ENCODE measurements around the gene CCDC88B. TPM values are rescaled to one million over a fixed set of nuclear protein-coding genes. Genes with fewer than 3 reads are reported as not detected.
A peak's percentile ranks its signal among the peaks of the same experiment; 100 is the strongest.
"Not testable (repeated sequence)": the region's sequence is repeated elsewhere in the genome, so short reads cannot be mapped to it uniquely, and the experiment has no call there.

Gene CCDC88B
- polyA plus RNA-seq, 1 donor from 2014 or later = 33.0 TPM

DNA sequence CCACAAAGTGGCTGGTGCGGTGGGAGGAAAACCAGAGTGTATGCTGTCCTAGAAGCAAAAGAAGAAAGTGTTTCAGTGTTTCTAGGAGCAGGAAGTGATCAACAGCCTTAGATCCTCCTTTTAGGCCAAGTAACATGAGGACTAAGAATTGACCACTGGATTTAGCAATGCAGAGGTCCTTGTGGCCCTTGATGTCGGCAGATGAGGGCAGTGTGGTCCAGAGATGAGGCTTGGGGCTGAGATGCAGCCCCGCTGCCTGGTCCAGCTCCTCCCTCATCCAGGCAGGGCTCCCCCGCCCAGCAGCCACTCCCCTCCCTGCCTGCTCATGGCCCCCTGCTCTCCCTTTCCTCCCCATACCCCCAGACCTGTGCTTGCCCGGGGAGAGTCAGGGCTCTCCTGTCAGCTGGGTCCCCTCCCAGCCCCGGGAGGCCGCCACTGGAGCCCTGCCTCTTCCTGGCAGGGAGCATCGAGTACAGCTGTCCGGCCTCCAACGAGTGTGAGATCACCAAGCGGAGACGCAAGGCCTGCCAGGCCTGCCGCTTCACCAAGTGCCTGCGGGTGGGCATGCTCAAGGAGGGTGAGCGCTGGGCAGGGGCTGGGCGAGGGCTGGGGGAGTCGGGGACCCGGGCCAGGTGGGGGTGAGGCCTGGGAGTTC lies 26.4 kb upstream of the CCDC88B start:
- Mint-ChIP-seq H3K27ac (peak overlapping the region in 2 of 3 donors; percentile 37 to 84), H3K4me3 (peak overlapping the region in 1 of 4 donors; percentile 68), H3K27me3 (no peaks in the 10 kb centered on the region), H3K4me1 (peaks cover 5 to 17% (median 8%) of the 10 kb centered on the region in 3 donors), H3K9me3 (no peaks in the 10 kb centered on the region), H3K36me3 (peaks cover 1% of the 10 kb centered on the region)

DNA sequence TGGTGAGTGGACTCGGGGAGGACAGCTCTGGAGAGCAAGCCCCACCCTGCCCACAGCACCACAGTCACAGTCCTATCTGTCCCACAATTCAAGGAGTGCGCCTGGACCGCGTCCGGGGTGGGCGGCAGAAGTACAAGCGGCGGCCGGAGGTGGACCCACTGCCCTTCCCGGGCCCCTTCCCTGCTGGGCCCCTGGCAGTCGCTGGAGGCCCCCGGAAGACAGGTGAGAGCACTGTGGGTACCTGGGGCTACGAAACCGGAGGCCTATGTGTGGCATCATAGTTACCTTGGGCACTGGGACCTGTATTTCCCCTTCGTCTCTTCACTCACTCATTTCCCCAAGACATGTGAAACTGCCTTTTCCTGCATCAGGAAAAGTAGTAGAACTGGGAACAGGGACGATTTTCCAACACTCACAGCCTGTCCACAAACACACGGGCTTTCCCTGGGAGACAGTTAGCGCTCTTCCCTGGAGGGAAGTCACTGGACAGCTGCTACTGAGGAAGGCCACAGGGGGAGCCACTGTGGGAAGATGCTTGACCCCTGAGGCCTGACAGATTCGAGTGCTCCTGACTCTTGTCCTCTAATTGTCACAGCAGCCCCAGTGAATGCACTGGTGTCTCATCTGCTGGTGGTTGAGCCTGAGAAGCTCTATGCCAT lies 25.7 kb upstream of the CCDC88B start:
- Mint-ChIP-seq H3K27me3 (no peaks in the 10 kb centered on the region), H3K4me3 (peak overlapping the region in 1 of 4 donors; percentile 32), H3K27ac (peak overlapping the region in 2 of 3 donors; percentile 73 to 77), H3K36me3 (peaks cover 1% of the 10 kb centered on the region), H3K9me3 (no peaks in the 10 kb centered on the region), H3K4me1 (peaks cover 5 to 21% (median 13%) of the 10 kb centered on the region in 3 donors)

- Mint-ChIP-seq H3K36me3 (peaks cover 1% of the 10 kb centered on the region), H3K27me3 (no peaks in the 10 kb centered on the region), H3K27ac (peak overlapping the region in 2 of 3 donors; percentile 73 to 77), H3K9me3 (no peaks in the 10 kb centered on the region), H3K4me1 (peaks cover 5 to 22% (median 13%) of the 10 kb centered on the region in 3 donors), H3K4me3 (peak overlapping the region in 3 of 4 donors; percentile 4 to 63 (median 53))
Measured at GRCh38 chr11:64314805-64315561, 25.0 kb upstream of the CCDC88B start.

DNA sequence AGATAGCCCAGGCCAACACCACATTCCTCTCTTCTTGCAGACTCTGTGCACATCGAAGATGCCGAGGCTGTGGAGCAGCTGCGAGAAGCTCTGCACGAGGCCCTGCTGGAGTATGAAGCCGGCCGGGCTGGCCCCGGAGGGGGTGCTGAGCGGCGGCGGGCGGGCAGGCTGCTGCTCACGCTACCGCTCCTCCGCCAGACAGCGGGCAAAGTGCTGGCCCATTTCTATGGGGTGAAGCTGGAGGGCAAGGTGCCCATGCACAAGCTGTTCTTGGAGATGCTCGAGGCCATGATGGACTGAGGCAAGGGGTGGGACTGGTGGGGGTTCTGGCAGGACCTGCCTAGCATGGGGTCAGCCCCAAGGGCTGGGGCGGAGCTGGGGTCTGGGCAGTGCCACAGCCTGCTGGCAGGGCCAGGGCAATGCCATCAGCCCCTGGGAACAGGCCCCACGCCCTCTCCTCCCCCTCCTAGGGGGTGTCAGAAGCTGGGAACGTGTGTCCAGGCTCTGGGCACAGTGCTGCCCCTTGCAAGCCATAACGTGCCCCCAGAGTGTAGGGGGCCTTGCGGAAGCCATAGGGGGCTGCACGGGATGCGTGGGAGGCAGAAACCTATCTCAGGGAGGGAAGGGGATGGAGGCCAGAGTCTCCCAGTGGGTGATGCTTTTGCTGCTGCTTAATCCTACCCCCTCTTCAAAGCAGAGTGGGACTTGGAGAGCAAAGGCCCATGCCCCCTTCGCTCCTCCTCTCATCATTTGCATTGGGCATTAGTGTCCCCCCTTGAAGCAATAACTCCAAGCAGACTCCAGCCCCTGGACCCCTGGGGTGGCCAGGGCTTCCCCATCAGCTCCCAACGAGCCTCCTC lies 24.1 kb upstream of the CCDC88B start:
- Mint-ChIP-seq H3K4me1 (peaks cover 10 to 24% (median 17%) of the 10 kb centered on the region in 3 donors), H3K27ac (peak overlapping the region; percentile 99 to 100 (median 100)), H3K4me3 (peak overlapping the region in 2 of 4 donors; percentile 63 to 98)
- not testable (repeated sequence) for H3K27me3 Mint-ChIP-seq, H3K36me3 Mint-ChIP-seq, H3K9me3 Mint-ChIP-seq

DNA sequence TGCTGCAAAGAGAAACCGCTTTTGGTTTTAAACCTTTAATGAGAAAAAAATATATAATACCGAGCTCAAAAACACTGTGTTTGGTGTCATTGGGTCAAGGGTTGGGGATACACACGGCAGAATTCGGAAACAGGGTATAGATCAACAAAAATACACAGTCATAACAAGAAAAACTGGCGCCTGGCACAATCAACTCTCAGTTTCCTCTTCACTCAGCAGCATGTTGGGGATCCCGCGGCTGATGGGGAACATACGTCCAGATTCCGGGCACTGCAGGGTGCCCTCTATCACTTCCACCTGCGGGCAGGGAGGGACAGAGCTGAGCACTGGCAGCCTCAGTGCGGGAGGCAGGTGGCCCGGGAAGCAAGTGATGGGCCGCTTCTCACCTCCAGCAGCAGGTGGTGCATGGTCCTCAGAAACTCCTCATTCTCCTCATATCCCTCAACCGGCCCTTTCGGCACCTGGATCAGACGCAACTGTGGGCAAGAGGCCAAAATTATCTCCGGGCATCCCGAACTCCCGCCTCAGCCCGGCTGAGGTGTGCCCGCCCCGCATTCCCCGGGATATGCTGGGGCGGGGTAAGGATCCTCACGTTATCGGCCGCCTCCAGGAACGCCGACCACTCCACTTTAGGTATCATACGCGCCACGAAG lies 23.2 kb upstream of the CCDC88B start:
- peaks cover 1% of the 10 kb centered on the region for H3K36me3 Mint-ChIP-seq
- H3K27ac Mint-ChIP-seq = peak overlapping the region; percentile 99 to 100 (median 100)
- H3K27me3 Mint-ChIP-seq = no peaks in the 10 kb centered on the region
- peak overlapping the region; percentile 89 to 100 (median 98) for H3K4me3 Mint-ChIP-seq
- H3K9me3 Mint-ChIP-seq = no peaks in the 10 kb centered on the region
- peaks cover 10 to 23% (median 17%) of the 10 kb centered on the region in 3 donors for H3K4me1 Mint-ChIP-seq

- Mint-ChIP-seq H3K27ac (peak within 1 kb of the TSS; percentile 99 to 100 (median 100)), H3K4me1 (peaks cover 10 to 23% (median 17%) of the 10 kb centered on the region in 3 donors), H3K4me3 (peak within 1 kb of the TSS; percentile 89 to 100 (median 98)), H3K9me3 (no peaks in the 10 kb centered on the region), H3K36me3 (peaks cover 1% of the 10 kb centered on the region), H3K27me3 (no peaks in the 10 kb centered on the region)
Measured at GRCh38 chr11:64317325-64317960, 22.6 kb upstream of the CCDC88B start, which contains the start of gene TRMT112. Gene TRMT112, minus strand, starts transcription at chr11:64317559. Its CDS starts 33 bp downstream, at chr11:64317526.

GRCh38 chr11:64317961-64318765 lies 21.8 kb upstream of the CCDC88B start, which contains the start of gene PRDX5:
Gene PRDX5, plus strand, starts transcription at chr11:64318121. Its CDS starts 95 bp downstream, at chr11:64318216.
- H3K27me3 Mint-ChIP-seq = no peaks in the 10 kb centered on the region
- H3K4me1 Mint-ChIP-seq = peaks cover 10 to 19% (median 17%) of the 10 kb centered on the region in 3 donors
- H3K4me3 Mint-ChIP-seq = peak within 1 kb of the TSS; percentile 89 to 100 (median 98)
- H3K27ac Mint-ChIP-seq = peak within 1 kb of the TSS; percentile 99 to 100 (median 100)
- H3K9me3 Mint-ChIP-seq = no peaks in the 10 kb centered on the region
- no peaks in the 10 kb centered on the region for H3K36me3 Mint-ChIP-seq

DNA sequence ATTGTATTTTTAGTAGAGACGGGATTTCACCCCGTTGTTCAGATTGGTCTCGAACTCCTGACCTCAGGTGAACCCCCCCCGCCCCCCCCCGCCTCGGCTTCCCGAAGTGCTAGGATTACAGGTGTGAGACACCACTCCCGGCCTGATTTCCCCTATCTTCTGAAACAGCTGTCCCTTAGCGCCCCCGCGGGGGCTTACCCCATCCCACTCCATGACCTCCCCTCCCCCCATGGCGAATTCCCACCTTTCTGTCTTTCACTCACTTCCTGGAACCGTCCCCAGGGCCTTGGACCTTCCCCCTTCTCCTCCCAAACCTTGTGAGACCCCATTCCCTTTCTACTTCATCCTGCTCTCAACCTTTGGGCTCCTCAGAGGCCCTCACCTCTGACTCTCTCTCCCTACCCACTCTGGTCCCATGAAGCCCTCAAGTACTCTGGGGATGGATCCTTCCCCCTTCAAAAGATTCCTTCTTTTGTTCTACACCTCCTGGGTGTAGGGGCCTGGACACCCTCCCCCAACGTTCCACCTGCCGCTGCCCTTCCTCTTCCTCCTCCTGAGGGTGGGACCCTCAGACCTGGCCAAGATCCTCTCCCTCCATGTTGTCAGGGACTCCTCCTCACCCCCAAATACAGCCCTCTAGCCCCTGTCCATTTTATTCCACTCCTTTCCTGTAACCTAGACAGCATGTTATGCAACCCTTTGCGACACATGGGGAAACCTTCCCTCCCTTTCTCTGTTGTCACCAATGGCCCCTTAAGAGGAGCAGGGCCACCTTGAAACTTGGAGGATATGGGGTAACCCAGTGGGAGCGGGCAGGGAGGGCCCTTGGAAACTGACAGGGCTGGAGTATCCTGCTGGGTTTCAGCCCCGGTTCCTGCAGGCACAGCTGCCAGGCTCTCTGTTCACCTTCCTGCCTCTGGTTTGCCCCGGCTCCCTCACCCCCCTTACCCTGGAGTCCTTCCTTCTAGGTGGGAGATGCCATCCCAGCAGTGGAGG lies 20.9 kb upstream of the CCDC88B start:
- Mint-ChIP-seq H3K27me3 (no peaks in the 10 kb centered on the region), H3K4me3 (peak overlapping the region; percentile 89 to 100 (median 98)), H3K36me3 (no peaks in the 10 kb centered on the region), H3K4me1 (peaks cover 10 to 19% (median 17%) of the 10 kb centered on the region in 3 donors), H3K27ac (peak overlapping the region; percentile 99 to 100 (median 100)), H3K9me3 (no peaks in the 10 kb centered on the region)

GRCh38 chr11:64320556-64320955 lies 19.4 kb upstream of the CCDC88B start:
- H3K27ac Mint-ChIP-seq = peak overlapping the region in 1 of 3 donors; percentile 99
- H3K4me1 Mint-ChIP-seq = peaks cover 10 to 19% (median 14%) of the 10 kb centered on the region in 3 donors
- H3K9me3 Mint-ChIP-seq = no peaks in the 10 kb centered on the region
- H3K36me3 Mint-ChIP-seq = no peaks in the 10 kb centered on the region
- H3K27me3 Mint-ChIP-seq = no peaks in the 10 kb centered on the region
- peak overlapping the region in 2 of 4 donors; percentile 16 to 98 for H3K4me3 Mint-ChIP-seq

DNA sequence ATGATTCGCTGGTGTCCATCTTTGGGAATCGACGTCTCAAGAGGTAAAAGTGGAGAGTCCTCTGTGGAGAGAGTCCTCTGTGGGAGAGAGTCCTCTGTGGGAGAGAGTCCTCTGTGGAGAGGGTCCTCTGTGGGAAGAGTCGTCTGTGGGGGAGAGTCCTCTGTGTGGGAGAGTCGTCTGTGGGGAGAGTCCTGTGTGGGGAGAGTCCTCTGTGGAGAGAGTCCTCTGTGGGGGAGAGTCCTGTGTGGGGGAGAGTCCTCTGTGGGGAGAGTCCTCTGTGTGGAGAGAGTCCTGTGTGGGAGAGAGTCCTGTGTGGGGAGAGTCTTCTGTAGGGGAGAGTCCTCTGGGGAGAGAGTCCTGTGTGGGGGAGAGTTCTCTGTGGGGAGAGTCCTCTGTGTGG lies 19.0 kb upstream of the CCDC88B start:
- Mint-ChIP-seq H3K4me1 (peaks cover 10 to 19% (median 14%) of the 10 kb centered on the region in 3 donors), H3K27me3 (no peaks in the 10 kb centered on the region), H3K27ac (peak overlapping the region in 1 of 3 donors; percentile 99), H3K4me3 (peak overlapping the region in 1 of 4 donors; percentile 98), H3K36me3 (no peaks in the 10 kb centered on the region), H3K9me3 (no peaks in the 10 kb centered on the region)

- Mint-ChIP-seq H3K36me3 (no peaks in the 10 kb centered on the region), H3K27ac (peak overlapping the region in 2 of 3 donors; percentile 5 to 99), H3K27me3 (no peaks in the 10 kb centered on the region), H3K4me1 (peaks cover 10 to 17% (median 14%) of the 10 kb centered on the region in 3 donors), H3K9me3 (no peaks in the 10 kb centered on the region), H3K4me3 (peak overlapping the region in 1 of 4 donors; percentile 98)
Measured at GRCh38 chr11:64321533-64321932, 18.5 kb upstream of the CCDC88B start.

DNA sequence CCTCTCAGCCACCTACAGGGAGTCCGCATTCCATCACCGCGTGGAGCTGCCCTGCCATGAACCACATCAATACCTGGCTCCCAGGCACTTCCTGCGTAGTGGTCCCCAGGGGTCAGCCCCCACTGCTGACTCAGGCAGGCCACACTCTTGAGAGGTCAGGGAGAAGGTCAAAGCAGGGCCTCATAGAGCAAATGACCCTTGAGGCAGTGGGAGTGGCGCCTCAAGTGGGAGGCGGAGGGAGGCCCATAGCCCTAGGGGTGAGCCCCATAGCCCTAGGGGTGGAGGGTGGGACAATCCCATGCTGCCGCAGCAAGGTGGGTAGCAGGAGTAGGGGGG lies 17.1 kb upstream of the CCDC88B start:
- Mint-ChIP-seq H3K27ac (no peak overlapping the region), H3K4me1 (peaks cover 8 to 13% (median 11%) of the 10 kb centered on the region in 3 donors), H3K36me3 (no peaks in the 10 kb centered on the region), H3K4me3 (no peak overlapping the region), H3K9me3 (peaks cover 0 to 1% (median 0%) of the 10 kb centered on the region in 3 donors), H3K27me3 (no peaks in the 10 kb centered on the region)
